ENCODE measurements around the gene DNAI2.

- TF ChIP-seq CTCF (conservative IDR thresholded peaks at IDR 0.05 in 1 of 2, IDR thresholded peaks at IDR 0.05 in 1 of 2; ENCODE audit: extremely low read depth in 1 of 2, insufficient read depth in 1 of 2, low read depth in 1 of 2, low read length in 2 of 2) (no peak), EZH2 (IDR thresholded peaks at IDR 0.05; ENCODE audit: borderline replicate concordance, low read length) (no peak)
Measured at GRCh38 chr17:74358697-74359096, 84.7 kb downstream of the DNAI2 start.
